SK-N-SH (cell line): ENCODE measurements around the gene ZNF334. TPM values are rescaled to one million over a fixed set of nuclear protein-coding genes. Genes with fewer than 3 reads are reported as not detected.

Experiments used
- CTCF ChIA-PET: fragments of 300-600, 350-600 bp; formaldehyde crosslinking; extraction: SDS; loops from one replicate; lab custom pipeline; 2021; lab: Yijun Ruan, JAX
- POLR2A ChIA-PET: fragments of 350-600 bp; sonication (Branson Sonifier 250); formaldehyde crosslinking; extraction: SDS; loops from one replicate; lab custom pipeline; 2020; ENCODE audit warnings: antibody characterized with exemption, inconsistent platforms; lab: Yijun Ruan, JAX
- DNase-seq: peaks from one replicate; pipeline ENCODE4 v3.0.0; 2012
- H2AFZ ChIP-seq: fragments of 200-600 bp; sonication (generic); 2 replicates; pipeline ENCODE4 v1.8.1; 2016; ENCODE audit warnings: antibody characterized with exemption, mild to moderate bottlenecking, low read depth
- H3F3A ChIP-seq: fragments of 200-600 bp; sonication (generic); replicated peaks from 2 replicates; pipeline ENCODE3; 2016; ENCODE audit warnings: antibody characterized with exemption, mild to moderate bottlenecking; ENCODE audit not compliant: insufficient read depth
- H3K27ac ChIP-seq, 2 experiments: fragments of 200-500 bp in 1 of 2; fragments of 200-600 bp in 1 of 2; sonication (Bioruptor generic) in 1 of 2; sonication (generic), shearing (Covaris generic) in 1 of 2; 2 replicates each; pipeline versions ENCODE4 v1.5.1 to v1.6.1; 2014 to 2016; ENCODE audit warnings: low read depth in 2 of 2, inconsistent platforms in 1 of 2, low read length in 1 of 2, mild to moderate bottlenecking in 1 of 2, mixed read lengths in 1 of 2
- H3K27me3 ChIP-seq: fragments of 200-600 bp; sonication (generic), shearing (Covaris generic); 2 replicates; pipeline ENCODE4 v1.6.1; 2016; ENCODE audit warnings: mixed run types; ENCODE audit not compliant: insufficient read depth
- H3K36me3 ChIP-seq, 2 experiments: fragments of 200-500 bp in 1 of 2; fragments of 200-600 bp in 1 of 2; sonication (Bioruptor generic) in 1 of 2; sonication (generic) in 1 of 2; replicated peaks in 1 of 2; 2 replicates each; pipeline versions ENCODE3 to v1.5.1; 2014 to 2016; ENCODE audit warnings: low read length in 1 of 2, mild to moderate bottlenecking in 1 of 2; ENCODE audit not compliant: insufficient read depth in 2 of 2, control insufficient read depth in 1 of 2
- H3K4me1 ChIP-seq, 2 experiments: fragments of 200-500 bp in 1 of 2; fragments of 200-600 bp in 1 of 2; sonication (Bioruptor generic) in 1 of 2; sonication (generic), shearing (Covaris generic) in 1 of 2; 2 replicates each; pipeline versions ENCODE4 v1.5.1 to v1.6.1; 2014 to 2016; ENCODE audit warnings: low read depth in 1 of 2, low read length in 1 of 2, mixed run types in 1 of 2; ENCODE audit not compliant: insufficient read depth in 2 of 2, control insufficient read depth in 1 of 2
- H3K4me2 ChIP-seq: fragments of 200-600 bp; sonication (generic), shearing (Covaris generic); 2 replicates; pipeline ENCODE4 v1.6.1; 2017; ENCODE audit warnings: mixed run types
- H3K4me3 ChIP-seq, 2 experiments: fragments of 200-500 bp in 1 of 2; fragments of 200-600 bp in 1 of 2; sonication (Bioruptor generic) in 1 of 2; sonication (generic), shearing (Covaris generic) in 1 of 2; 2 replicates each; pipeline versions ENCODE4 v1.5.1 to v1.8.1; 2014 to 2016; ENCODE audit warnings: low read depth in 2 of 2, inconsistent platforms in 1 of 2, low read length in 1 of 2, mild to moderate bottlenecking in 1 of 2, mixed read lengths in 1 of 2, moderate library complexity in 1 of 2
- H3K79me2 ChIP-seq: fragments of 200-600 bp; sonication (generic); 2 replicates; pipeline ENCODE4 v1.8.1; 2017; ENCODE audit warnings: mild to moderate bottlenecking; ENCODE audit not compliant: insufficient read depth
- H3K9ac ChIP-seq: fragments of 200-600 bp; sonication (generic); 2 replicates; pipeline ENCODE4 v1.6.1; 2017; ENCODE audit warnings: mixed run types
- H3K9me2 ChIP-seq: fragments of 200-600 bp; sonication (generic); 2 replicates; pipeline ENCODE4 v1.6.1; 2017; ENCODE audit warnings: mixed run types
- H3K9me3 ChIP-seq: fragments of 200-600 bp; sonication (generic); 2 replicates; pipeline ENCODE4 v1.6.1; 2017; ENCODE audit warnings: mixed run types, mild to moderate bottlenecking, moderate library complexity
- H4K20me1 ChIP-seq: fragments of 200-600 bp; sonication (generic); 2 replicates; pipeline ENCODE4 v1.6.1; 2017; ENCODE audit warnings: mild to moderate bottlenecking, mixed run types; ENCODE audit not compliant: insufficient read depth
- CHD2 ChIP-seq: fragments of 150-350 bp; IDR thresholded peaks from 2 replicates; pipeline ENCODE4 v1.6.1; 2018; ENCODE audit warnings: low read length; ENCODE audit not compliant: partially characterized antibody
- CTCF ChIP-seq: fragments of 200-600 bp; sonication (generic); IDR thresholded peaks from 2 replicates; pipeline ENCODE4 v1.6.1; 2017; ENCODE audit warnings: antibody characterized with exemption, mild to moderate bottlenecking, moderate library complexity
- ELF1 ChIP-seq: IDR thresholded peaks from 2 replicates; pipeline ENCODE4 v1.4.0; 2012
- EZH2phosphoT487 ChIP-seq: fragments of 200-600 bp; sonication (generic); IDR thresholded peaks from 2 replicates; pipeline ENCODE4 v1.6.1; 2017; ENCODE audit warnings: low read depth, mixed run types, mild to moderate bottlenecking, antibody characterized with exemption, moderate library complexity, borderline replicate concordance
- GABPA ChIP-seq: IDR thresholded peaks from 2 replicates; pipeline ENCODE4 v1.4.0; 2012; ENCODE audit warnings: low read depth, mild to moderate bottlenecking
- GATA2 ChIP-seq: sonication (generic); formaldehyde crosslinking; IDR thresholded peaks from 2 replicates; pipeline ENCODE4 v1.5.0; 2020; ENCODE audit warnings: mild to moderate bottlenecking, missing genetic modification reagents
- MEF2A ChIP-seq: IDR thresholded peaks from 2 replicates; pipeline ENCODE4 v1.4.0; 2012; ENCODE audit warnings: low read depth, borderline replicate concordance
- NRF1 ChIP-seq: IDR thresholded peaks from 2 replicates; pipeline ENCODE4 v1.6.1; 2012; ENCODE audit warnings: low read depth, mild to moderate bottlenecking, low read length
- RAD21 ChIP-seq: IDR thresholded peaks from 2 replicates; pipeline ENCODE4 v1.6.1; 2012; ENCODE audit warnings: mild to moderate bottlenecking, low read length
- RXRA ChIP-seq: IDR thresholded peaks from 2 replicates; pipeline ENCODE4 v1.4.0; 2012; ENCODE audit warnings: low read depth, mild to moderate bottlenecking, borderline replicate concordance
- SIN3A ChIP-seq: IDR thresholded peaks from 2 replicates; pipeline ENCODE4 v1.6.1; 2012; ENCODE audit warnings: low read depth, mild to moderate bottlenecking, low read length, moderate library complexity, borderline replicate concordance
- TAF1 ChIP-seq: IDR thresholded peaks from 2 replicates; pipeline ENCODE4 v1.6.1; 2012; ENCODE audit warnings: low read depth, mild to moderate bottlenecking, low read length, moderate library complexity, borderline replicate concordance
- TEAD4 ChIP-seq: IDR thresholded peaks from 2 replicates; pipeline ENCODE4 v1.4.0; 2012; ENCODE audit warnings: mild to moderate bottlenecking, borderline replicate concordance; ENCODE audit not compliant: insufficient read depth
- USF2 ChIP-seq: fragments of 150-350 bp; IDR thresholded peaks from 2 replicates; pipeline ENCODE4 v1.6.1; 2017; ENCODE audit warnings: antibody characterized with exemption, low read length, low read depth, borderline replicate concordance
- YY1 ChIP-seq: IDR thresholded peaks from 2 replicates; pipeline ENCODE4 v1.4.0; 2012; ENCODE audit warnings: low read depth, mild to moderate bottlenecking
- ZBTB33 ChIP-seq: IDR thresholded peaks from 2 replicates; pipeline ENCODE4 v1.4.0; 2012; ENCODE audit warnings: low read depth, borderline replicate concordance
- WGBS: methylation state at CpG from one replicate; pipeline ENCODE4 v1.1.6; 2017; ENCODE audit warnings: low lambda C conversion rate; 5-methylcytosine and 5-hydroxymethylcytosine counted together
- polyA plus RNA-seq, 3 experiments: library from polyadenylated mRNA; depleted of rRNA; stranded (reverse); fragments of >200 nt; gene quantifications; 2 replicates each; pipeline ENCODE4 v1.2.3, GENCODE V29; 2012

Gene ZNF334
- polyA plus RNA-seq, 1 of the 3 experiments (the other 2 are of a cell fraction) = 4.5 TPM

GRCh38 chr20:46551522-46552381 is 38.4 kb upstream of the ZNF334 start:
- 63% methylated on average over 12 of the region's 12 CpGs for WGBS
- Histone ChIP-seq H3K4me3 (no peak overlapping the region), H3K4me2 (no peak overlapping the region), H3K9ac (no peak overlapping the region), H3F3A (no peaks in the 10 kb centered on the region), H3K27me3 (no peaks in the 10 kb centered on the region; the same call in 1 of the 2 replicates), H2AFZ (no peak overlapping the region), H4K20me1 (no peaks in the 10 kb centered on the region), H3K9me2 (no peaks in the 10 kb centered on the region), H3K27ac (no peak overlapping the region), H3K4me1 (peaks cover 0 to 4% of the 10 kb centered on the region in 2 experiments; a peak in 1 of 4 replicates), H3K9me3 (no peaks in the 10 kb centered on the region), H3K36me3 (no peaks in the 10 kb centered on the region), H3K79me2 (no peaks in the 10 kb centered on the region)
- no peak for DNase-seq
- POLR2A ChIA-PET = interaction anchor here (0.6 to 0.8 kb wide), 2 partner anchors 137 to 141 kb away, joined by 5 read pairs; partner anchors contain the start of gene TP53RK
- CTCF ChIA-PET = interaction anchor here (1.5 to 4.1 kb wide), 3 partner anchors 9 to 14 kb away, joined by 3 to 25 read pairs (median 7); no protein-coding TSS in a partner anchor
- TF ChIP-seq NRF1 (no peak), TEAD4 (no peak), EZH2phosphoT487 (no peak), TAF1 (no peak), GATA2 (CRISPR knock-in tag) (no peak), CHD2 (no peak), RAD21 (no peak), RXRA (no peak), MEF2A (no peak), ZBTB33 (no peak), GABPA (no peak), CTCF (no peak), SIN3A (no peak), YY1 (no peak), ELF1 (no peak), USF2 (no peak)
